Stimulated activated CD4-positive, alpha-beta T cell treated with anti-CD3 and anti-CD28 coated beads, Interleukin-12 subunit alpha, Interleukin-12 subunit beta, amount 100 ng/mL, for 24 hours (primary cell): ENCODE data around the gene PPP2R5C.
"Not testable (repeated sequence)": the region's sequence is repeated elsewhere in the genome, so short reads cannot be mapped to it uniquely, and the experiment has no call there.

Experiments
- DNase-seq, 2 experiments: peaks; one replicate each; pipeline ENCODE4 v3.0.0-alpha.2; 2020; ENCODE audit warnings: low read depth in 2 of 2

The PPP2R5C gene

DNA sequence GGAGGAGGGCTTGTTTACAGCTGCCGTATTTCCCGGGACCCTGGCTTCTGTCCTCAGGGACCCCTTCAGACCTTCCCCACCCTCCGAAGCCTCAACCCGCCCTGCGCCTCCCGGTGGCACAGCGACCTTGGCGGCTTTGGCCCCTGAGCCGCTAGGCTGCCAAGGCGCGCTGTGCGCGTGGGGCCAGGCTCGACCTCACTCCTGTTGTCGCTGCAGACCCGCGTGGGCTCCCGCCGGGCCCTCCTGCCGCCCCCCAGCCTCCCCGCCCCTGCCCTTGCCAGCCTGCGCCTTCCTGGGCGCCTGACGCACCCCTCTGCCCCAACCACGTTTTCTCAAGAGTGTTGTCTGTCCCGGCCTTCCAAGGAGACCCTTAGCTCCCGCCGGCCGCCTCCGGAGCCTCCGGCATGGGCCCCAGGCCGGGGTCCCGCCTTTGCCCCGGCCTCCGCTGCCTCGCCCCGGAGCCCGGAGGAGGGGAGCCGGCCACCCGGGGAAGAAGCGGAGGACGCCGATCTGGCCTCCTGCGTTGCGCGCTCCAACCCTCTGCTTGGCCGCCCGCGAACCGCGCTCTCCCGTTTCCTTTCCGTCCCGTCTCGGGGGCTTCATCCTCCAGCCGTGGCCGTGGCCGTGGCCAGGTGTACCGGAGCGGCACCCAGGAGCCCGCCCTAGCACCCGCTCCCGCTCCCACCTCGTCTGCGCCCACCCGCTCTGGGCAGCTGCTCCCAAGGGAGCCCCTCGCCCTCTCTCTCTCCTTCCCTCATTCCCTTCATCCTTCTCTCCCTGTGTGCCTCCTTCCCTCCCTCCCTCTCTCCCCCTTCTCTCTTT, 19.9 kb downstream of the PPP2R5C start:
- peak in 1 of 2 experiments; percentile 28 for DNase-seq

DNA sequence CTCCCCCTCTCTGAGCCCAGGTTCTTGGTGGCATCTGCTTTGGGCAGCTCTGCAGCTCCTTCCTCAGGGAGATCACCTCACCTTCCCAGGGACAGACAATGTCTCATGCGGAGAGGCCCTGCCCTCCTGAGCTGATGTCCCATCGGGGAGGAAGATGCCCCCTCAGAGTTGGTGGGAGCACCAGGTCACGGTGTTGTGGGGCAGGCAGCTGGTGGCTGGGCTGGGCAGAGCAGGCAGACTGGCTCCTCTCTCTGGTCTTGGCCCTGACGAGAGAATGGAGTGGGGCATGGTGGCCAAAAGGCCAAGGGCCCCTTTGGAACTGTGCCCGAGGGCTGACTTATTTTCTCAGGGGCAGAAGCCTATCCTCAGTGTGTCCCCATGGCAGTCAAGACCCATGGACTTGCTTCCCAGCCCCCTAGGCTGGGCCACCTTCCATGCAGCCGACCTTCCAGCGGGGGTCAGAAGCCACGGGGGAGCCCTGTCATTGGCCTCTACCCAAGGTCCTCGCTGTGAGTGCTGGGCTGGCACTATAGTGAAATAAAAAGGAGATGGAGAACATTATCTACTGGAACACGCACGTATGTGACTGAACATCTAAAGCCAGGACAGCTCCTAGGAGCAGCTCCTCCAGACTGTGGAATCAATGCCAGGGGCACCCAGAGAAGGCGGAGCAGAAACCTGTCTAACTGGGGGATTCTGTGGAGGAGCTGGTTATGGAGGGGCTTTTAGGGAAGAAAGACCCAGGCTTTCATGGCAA, 21.9 kb downstream of the PPP2R5C start:
- no peak for DNase-seq

DNA sequence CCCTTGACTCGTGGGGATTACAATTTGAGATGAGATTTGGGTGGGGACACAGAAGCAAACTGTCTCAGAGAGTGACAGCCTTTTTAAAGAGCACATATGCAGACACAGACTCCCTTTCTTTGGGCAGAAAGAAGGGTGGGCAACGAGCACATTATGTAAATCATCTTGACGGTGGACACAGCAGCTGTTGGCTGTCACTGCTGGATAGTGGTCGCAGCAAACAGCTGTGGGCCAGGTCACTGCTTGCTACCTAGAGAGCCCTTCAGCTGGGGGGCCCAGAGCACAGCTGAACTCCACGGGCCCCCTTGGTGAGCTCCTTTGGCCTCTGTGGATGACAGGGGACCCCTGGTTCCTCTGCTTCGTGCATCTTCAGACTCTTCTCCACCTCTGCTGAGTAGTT, 23.1 kb downstream of the PPP2R5C start:
- DNase-seq: no peak

GRCh38 chr14:101788016-101788635, 26.6 kb downstream of the PPP2R5C start:
- DNase-seq: no peak

DNA sequence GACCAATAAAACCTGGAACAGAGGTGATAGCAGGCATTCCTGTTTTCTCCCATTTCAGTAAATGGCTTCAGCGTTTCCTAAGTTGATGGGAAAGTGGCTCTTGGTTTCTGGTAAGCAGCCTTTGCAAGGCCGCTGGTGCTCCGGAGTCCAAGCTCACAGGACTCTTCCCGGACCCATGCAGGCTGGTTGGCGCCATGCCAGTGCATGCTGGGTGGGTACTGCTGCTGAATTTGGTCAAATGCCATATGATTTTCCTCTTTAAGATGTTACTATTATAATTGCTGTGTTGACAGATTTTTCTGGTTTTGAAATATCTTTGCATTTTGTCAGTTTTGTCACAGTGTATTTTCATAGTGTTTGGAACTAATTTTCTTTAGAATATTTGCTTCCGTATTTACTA, 27.7 kb downstream of the PPP2R5C start:
- DNase-seq: no peak

DNA sequence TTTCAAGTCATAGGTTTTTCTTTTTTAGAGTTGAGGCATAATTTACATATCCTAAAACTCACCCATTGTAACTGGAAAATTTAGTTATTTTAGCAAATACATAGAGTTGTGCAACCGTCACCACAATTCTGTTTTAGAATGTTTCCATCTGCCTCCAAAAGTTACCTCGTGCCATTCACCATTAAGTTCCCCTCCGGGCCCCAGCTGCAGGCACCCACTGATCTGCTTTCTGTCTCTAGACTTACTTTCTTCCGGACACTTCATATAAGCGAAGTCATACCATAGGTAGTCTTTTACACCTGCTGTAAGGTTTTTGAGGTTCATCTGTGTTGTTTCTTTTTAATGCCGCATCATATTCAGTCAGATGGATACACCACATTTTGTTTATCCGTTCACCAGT, 28.7 kb downstream of the PPP2R5C start:
- no peak for DNase-seq

DNA sequence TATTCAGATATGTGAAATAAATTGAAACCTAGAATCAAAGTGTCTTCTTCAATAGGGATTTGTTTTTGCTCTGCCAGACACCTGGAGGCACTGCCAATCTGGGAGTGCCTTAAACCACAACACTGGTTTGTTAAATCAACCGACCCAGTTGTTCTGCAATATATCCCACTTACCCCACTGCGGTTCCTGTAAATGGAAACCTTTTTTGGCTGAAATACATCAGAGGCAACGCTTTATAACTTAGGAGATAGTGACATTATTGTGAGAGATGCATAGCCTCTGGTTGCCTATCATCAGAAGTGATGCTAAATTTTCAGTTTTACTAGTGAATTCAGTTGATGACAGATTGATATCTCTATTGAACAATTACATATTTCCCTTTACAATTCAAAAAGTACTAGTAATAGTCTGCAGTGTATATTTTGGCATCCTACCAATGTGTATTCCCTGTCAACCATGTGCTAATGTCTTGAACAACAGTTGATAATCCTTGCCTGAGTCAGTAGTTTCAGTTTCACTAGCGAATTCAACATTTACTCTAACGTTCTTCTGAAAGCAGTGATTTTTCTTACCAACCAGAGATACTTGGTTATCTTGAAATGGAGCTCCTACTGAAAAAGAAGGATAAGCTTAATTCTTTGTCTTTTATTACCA, 30.5 kb downstream of the PPP2R5C start:
- no peak for DNase-seq

GRCh38 chr14:101796016-101796415, 34.5 kb downstream of the PPP2R5C start:
- DNase-seq: no peak

GRCh38 chr14:101796479-101796878, 35.0 kb downstream of the PPP2R5C start:
- DNase-seq: no peak

GRCh38 chr14:101797856-101798255, 36.3 kb downstream of the PPP2R5C start:
- no peak for DNase-seq

DNA sequence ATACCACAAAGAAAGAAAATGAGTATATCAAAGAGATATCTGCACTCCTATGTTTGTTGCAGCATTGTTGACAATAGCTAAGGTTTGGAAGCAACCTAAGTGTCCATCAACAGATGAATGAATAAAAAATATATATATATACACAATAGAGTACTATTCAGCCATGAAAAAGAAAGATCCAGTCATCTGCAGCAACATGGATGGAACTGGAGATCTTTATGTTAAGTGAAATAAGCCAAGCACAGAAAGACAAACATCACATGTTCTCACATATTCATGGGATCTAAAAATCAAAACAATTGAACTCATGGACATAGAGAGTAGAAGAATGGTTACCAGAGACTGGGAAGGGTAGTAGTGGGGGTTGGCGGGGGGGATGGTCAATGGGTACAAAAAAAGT, 42.9 kb downstream of the PPP2R5C start:
- not testable (repeated sequence) for DNase-seq

DNA sequence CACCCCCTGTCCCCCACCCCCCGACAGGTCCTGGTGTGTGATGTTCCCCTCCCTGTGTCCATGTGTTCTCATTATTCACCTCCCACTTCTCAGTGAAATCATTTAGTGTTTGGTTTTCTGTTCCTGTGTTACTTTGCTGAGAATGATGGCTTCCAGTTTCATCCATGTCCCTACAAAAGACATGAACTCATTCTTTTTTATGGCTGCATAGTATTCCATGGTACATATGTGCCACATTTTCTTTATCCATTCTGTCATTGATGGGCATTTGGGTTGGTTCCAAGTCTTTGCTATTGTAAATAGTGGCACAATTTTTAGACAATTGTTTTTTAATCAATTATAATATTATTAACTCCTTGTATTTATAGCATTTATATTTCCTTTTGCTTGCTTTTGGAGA, 44.7 kb downstream of the PPP2R5C start:
- not testable (repeated sequence) for DNase-seq

GRCh38 chr14:101808020-101808641, 46.6 kb downstream of the PPP2R5C start:
- no peak for DNase-seq

DNA sequence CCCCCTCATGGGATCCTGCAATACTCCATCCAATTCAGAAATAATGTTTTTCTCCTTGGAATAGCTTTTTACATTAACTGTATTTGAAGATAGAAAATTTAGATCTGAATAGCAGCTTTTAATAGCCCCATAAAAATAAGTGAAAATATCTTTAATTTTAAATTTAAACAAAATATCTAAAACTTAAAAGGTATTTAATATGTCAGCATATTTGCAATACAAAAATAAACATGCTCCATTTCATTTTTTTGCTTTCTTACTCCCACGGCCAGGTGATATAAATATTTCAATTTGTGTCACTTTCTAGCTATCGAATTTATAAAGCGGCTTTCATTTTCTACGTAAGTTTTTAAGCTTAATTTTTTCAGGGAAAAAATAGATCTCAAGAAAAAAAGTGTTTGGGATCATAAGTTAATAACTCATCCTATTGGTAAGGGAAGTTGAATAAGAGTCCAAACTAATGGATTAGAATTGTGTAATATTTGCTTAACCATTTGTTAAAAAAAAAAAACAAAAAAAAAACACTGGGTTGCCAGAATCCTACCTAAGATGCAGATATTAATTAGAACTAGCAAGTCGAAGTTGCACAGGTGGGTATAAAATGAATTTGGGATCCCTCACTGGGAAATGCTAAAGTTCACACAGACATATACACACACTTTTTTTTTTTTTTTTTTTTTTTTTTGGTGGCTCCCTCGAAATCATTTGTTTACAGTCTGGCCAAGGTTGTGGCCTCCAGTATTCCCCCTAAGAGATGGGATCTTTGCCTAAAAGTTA, 47.6 kb downstream of the PPP2R5C start:
- no peak for DNase-seq

GRCh38 chr14:101809671-101810514, 48.4 kb downstream of the PPP2R5C start:
- peak; percentile 62 to 67 for DNase-seq

GRCh38 chr14:101810897-101811621, 49.5 kb downstream of the PPP2R5C start:
- DNase-seq: no peak

DNA sequence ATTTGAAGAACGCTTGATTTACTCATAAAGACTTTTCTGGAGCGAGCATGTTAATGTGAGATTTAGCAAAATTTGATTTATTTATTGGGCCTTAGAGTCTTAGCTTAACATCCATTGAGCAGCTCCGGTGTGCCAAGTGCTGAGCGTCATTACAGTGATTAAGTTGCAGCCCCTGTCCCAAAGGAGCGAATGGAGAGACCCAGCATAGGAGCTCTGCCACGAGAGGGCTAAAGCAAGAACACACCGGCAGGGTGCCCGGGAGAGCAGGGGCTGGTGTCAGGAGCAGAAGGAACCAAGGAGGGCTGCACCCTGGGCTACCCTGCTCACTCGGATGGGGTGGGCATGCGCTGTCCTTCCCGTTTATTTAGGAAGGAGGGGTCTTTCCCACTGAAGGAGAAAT, 50.6 kb downstream of the PPP2R5C start:
- DNase-seq: no peak

- DNase-seq: no peak
Measured at GRCh38 chr14:101813171-101813759, 51.8 kb downstream of the PPP2R5C start.

GRCh38 chr14:101813833-101814232, 52.3 kb downstream of the PPP2R5C start:
- DNase-seq: no peak
